Stimulated activated CD8-positive, alpha-beta memory T cell treated with anti-CD3 and anti-CD28 coated beads, Interleukin-12 subunit alpha, Interleukin-12 subunit beta, amount 100 ng/mL, for 4 hours (primary cell): ENCODE measurements around the gene ISG15.
"Not testable (repeated sequence)": the region's sequence is repeated elsewhere in the genome, so short reads cannot be mapped to it uniquely, and the experiment has no call there.

Source experiments
- DNase-seq: peaks from one replicate; pipeline ENCODE4 v3.0.0-alpha.2; 2020; ENCODE audit warnings: low read depth

ISG15 gene

DNA sequence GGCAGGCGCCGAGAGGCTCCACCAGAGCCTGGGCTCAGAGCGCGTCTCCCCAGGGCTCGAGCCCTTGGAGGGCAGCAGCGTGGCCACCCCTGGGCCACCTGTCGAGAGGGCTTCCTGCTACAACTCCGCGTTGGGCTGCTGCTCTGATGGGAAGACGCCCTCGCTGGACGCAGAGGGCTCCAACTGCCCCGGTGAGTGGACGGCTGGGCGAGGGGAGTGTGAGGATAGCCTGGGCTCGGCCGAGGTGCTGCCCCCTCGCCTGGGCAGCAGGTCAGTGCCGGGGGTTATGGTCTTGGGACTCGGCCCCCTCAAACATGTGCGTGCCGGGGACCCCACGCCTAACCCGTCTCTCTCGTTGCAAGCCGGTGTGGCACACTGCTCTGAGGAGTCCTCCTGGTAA lies 33.5 kb downstream of the ISG15 start:
- no peak for DNase-seq

DNA sequence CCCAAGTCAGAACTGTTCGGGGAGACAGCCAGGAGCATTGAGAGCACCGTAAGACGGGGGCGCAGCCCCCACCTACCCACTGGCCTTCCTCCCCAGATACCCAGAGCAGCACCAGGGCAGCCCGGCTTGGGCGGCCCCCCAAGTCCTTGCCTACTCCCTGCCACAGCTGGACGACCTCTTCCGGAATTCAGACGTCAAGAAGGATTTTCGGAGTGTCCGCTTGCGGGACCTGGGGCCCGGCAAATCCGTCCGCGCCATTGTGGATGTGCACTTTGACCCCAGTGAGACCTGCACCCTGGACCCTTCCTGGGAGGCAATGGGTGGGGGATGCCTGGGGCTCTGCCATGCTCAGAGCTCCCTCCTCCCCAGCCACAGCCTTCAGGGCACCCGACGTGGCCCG lies 34.1 kb downstream of the ISG15 start:
- no peak for DNase-seq

DNA sequence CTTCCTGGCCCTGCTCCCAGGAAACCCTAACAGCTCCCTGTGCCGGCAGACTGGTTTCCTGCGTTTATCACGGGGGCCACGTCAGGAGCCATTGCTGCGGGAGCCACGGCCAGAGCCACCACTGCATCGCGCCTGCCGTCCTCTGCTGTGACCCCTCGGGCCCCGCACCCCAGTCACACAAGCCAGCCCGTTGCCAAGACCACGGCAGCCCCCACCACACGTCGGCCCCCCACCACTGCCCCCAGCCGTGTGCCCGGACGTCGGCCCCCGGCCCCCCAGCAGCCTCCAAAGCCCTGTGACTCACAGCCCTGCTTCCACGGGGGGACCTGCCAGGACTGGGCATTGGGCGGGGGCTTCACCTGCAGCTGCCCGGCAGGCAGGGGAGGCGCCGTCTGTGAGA lies 34.7 kb downstream of the ISG15 start:
- no peak for DNase-seq

DNA sequence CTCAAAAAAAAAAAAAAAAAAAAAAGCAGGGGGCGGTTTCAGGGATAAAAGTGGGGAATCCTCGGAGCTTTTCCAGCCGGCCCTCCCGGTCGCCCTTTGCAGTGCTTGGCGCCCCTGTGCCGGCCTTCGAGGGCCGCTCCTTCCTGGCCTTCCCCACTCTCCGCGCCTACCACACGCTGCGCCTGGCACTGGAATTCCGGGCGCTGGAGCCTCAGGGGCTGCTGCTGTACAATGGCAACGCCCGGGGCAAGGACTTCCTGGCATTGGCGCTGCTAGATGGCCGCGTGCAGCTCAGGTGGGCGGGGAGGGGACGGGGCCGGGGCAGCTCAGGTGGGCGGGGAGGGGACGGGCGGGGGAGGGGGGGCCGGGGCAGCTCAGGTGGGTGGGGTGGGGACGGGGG lies 35.5 kb downstream of the ISG15 start:
- no peak for DNase-seq

DNA sequence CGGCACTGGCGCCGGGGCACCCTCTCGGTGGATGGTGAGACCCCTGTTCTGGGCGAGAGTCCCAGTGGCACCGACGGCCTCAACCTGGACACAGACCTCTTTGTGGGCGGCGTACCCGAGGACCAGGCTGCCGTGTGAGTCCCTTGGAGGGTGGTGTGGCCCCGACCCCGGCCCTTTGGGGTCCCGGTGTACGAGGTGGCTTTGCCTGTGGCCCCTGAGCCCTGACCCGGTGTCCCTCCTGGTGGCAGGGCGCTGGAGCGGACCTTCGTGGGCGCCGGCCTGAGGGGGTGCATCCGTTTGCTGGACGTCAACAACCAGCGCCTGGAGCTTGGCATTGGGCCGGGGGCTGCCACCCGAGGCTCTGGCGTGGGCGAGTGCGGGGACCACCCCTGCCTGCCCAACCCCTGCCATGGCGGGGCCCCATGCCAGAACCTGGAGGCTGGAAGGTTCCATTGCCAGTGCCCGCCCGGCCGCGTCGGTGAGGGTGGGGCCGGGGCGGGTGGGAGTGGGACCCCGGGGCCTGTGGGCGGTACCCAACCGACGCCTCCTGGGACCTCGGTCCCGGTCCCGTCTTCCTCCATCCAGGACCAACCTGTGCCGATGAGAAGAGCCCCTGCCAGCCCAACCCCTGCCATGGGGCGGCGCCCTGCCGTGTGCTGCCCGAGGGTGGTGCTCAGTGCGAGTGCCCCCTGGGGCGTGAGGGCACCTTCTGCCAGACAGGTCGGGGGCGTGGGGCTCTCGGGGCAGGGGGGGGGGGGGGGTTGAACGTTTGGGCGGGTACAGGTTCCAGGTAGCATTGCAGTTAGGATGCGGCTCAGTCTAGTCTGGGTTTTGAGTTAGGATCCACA lies 36.2 kb downstream of the ISG15 start:
- DNase-seq = no peak

DNA sequence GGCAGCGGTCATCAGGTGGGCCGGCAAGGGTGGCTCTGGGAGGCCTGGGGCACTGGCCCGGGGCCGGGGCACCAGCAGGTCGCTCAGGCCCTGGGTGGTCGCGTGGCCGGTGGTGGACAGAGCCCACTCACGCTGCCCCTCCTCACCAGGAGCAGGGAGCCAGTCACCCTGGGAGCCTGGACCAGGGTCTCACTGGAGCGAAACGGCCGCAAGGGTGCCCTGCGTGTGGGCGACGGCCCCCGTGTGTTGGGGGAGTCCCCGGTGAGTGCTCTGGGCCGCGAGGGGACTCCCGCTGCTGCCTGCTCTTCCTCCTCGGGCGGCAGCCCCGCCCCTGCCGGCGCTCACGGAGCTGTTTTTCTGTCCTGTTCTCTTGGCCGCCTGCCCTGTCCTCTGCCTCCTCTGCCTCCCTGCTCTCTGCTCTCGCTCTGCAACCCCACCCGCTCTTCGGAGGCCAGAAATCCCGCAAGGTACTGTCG lies 37.3 kb downstream of the ISG15 start:
- no peak for DNase-seq

DNA sequence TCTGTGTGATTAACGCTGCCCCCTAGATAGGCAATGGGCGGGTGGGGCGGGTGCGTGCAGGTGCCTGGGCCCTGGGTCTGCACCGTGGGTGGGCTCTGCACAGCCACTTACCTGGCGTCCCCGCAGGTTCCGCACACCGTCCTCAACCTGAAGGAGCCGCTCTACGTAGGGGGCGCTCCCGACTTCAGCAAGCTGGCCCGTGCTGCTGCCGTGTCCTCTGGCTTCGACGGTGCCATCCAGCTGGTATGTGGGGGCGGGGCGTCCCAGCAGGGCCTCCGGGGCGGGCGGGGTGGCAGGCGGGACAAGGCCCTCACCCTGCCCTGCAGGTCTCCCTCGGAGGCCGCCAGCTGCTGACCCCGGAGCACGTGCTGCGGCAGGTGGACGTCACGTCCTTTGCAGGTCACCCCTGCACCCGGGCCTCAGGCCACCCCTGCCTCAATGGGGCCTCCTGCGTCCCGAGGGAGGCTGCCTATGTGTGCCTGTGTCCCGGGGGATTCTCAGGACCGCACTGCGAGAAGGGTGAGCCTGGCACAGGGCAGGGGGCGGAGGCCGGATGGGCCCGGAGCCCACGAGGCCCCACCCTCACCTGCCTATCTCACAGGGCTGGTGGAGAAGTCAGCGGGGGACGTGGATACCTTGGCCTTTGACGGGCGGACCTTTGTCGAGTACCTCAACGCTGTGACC lies 38.0 kb downstream of the ISG15 start:
- no peak for DNase-seq

DNA sequence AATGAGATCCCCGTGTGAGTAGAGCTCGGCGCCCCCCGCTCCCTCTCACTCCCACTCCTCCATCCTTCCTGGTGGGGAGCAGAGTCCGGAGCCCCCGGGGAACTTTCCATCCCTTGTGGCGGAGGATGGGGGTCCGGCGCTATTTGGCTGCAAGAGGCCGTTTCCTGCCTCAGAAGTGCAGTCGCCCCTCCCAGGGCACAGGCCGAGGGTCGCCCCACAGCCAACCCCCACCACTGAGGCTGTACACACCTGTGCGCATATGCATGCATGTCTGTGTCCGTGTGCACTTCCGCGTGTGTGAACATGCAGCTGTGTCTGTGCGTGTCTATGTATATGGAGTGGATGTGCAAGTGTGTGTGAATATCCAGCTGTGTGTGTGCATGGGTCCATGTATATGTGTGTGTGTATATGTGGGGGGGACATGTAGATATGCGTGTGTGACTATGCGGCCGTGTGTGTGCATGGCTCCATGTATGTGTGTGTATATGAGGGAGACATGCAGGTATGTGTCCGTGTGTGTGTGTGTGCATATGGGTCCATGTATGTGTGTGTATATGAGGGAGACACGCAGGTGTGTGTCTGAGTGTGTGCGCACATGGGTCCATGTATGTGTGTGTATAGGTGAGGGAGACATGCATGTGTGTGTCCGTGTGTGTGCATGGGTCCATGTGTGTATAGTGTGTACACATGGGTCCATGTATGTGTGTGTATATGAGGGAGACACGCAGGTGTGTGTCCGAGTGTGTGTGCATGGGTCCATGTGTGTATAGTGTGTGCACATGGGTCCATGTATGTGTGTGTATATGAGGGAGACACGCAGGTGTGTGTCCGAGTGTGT lies 38.9 kb downstream of the ISG15 start:
- DNase-seq = no peak

DNA sequence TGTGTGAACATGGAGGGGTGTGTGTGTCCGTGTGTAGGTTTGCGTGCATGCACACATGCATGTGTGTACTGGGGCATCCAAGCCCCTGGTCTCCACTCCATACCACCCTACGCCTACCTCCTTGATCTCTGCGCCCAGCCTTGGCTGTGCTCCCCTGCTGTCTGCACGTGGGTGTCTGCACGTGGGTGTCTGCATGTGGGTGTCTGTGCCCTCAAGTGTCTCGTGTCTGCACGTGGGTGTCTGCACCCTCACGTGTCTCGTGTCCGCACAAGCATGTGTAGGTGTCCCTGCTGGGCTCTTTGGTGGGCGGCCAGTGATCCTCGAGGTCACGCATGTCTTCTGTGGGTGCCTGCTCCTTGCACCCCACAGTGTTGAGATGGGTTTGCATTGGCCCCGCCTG lies 39.7 kb downstream of the ISG15 start:
- DNase-seq = no peak

DNA sequence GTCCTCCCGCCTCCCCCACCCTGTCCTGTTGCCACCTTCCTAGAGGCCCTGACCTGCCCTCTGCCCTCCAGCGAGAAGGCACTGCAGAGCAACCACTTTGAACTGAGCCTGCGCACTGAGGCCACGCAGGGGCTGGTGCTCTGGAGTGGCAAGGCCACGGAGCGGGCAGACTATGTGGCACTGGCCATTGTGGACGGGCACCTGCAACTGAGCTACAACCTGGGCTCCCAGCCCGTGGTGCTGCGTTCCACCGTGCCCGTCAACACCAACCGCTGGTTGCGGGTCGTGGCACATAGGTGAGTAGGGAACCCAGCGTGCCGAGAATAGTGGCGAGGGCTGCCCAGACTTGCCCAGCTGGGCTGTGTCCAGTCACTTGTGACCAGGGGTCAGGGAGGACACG lies 40.4 kb downstream of the ISG15 start:
- DNase-seq = no peak

DNA sequence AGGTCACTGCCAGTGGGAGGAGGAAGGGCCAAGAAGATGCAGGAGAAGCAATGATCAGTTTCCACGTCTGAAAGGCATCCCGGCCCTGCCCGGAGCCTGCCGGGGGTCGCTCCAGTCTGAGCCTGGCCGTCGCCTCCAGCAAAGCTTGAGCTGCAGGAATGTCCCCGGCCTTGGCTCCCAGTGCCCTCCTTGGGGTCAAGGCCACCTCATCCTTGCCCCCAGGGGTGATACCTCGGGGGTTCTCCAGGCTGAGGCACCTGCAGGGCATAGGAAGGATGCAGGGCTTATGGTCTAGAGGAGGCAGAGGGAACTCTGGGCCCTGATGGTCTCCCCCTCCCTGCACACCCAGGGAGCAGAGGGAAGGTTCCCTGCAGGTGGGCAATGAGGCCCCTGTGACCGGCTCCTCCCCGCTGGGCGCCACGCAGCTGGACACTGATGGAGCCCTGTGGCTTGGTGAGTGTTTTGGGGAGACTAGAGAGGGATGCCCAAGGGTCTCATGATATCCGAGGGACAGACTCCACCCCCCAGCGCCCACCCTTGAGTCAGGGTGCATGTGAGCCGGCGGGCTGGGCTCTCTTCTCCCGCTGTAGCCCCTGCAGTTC lies 40.9 kb downstream of the ISG15 start:
- no peak for DNase-seq

DNA sequence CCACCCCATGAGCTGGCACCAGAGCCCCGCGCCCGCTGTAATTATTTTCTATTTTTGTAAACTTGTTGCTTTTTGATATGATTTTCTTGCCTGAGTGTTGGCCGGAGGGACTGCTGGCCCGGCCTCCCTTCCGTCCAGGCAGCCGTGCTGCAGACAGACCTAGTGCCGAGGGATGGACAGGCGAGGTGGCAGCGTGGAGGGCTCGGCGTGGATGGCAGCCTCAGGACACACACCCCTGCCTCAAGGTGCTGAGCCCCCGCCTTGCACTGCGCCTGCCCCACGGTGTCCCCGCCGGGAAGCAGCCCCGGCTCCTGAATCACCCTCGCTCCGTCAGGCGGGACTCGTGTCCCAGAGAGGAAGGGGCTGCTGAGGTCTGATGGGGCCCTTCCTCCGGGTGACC lies 41.7 kb downstream of the ISG15 start:
- no peak for DNase-seq

DNA sequence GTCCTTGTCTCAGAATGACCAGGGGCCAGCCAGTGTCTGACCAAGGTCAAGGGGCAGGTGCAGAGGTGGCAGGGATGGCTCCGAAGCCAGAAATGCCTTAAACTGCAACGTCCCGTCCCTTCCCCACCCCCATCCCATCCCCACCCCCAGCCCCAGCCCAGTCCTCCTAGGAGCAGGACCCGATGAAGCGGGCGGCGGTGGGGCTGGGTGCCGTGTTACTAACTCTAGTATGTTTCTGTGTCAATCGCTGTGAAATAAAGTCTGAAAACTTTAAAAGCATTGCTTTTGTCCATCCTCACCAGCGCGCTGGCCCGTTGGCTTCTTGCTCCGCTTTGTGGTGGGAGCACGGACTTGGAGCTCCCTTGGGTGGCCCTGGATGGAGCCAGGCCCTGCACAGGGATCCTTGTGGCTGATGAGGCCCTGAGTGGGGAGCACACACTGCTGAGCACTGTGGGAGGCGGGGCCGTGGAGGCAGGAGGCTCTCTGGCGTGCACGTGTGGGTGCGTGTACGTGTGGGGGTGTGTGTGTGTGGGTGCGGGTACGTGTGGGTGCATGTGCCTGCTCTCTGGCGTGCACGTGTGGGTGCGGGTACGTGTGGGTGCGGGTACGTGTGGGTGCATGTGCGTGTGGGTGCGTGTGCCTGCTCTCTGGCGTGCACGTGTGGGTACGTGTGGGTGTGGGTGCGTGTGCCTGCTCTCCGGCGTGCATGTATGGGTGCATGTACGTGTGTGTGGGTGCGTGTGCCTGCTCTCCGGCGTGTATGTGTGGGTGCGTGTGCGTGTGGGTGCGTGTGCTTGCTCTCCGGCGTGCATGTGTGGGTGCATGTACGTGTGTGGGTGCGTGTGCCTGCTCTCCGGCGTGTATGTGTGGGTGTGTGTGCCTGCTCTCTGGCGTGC lies 42.8 kb downstream of the ISG15 start:
- no peak for DNase-seq

DNA sequence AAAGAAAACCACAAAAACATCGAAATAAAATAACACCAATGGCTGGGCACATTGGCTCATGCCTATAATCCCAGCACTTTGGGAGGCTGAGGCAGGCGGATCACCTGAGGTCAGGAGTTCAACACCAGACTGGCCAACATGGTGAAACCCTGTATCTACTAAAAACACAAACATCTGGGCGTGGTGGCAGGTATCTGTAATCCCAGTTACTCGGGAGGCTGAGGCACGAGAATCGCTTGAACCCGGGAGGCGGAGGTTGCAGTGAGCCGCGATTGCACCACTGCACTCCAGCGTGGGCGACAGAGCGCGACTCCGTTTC lies 44.4 kb downstream of the ISG15 start:
- not testable (repeated sequence) for DNase-seq

DNA sequence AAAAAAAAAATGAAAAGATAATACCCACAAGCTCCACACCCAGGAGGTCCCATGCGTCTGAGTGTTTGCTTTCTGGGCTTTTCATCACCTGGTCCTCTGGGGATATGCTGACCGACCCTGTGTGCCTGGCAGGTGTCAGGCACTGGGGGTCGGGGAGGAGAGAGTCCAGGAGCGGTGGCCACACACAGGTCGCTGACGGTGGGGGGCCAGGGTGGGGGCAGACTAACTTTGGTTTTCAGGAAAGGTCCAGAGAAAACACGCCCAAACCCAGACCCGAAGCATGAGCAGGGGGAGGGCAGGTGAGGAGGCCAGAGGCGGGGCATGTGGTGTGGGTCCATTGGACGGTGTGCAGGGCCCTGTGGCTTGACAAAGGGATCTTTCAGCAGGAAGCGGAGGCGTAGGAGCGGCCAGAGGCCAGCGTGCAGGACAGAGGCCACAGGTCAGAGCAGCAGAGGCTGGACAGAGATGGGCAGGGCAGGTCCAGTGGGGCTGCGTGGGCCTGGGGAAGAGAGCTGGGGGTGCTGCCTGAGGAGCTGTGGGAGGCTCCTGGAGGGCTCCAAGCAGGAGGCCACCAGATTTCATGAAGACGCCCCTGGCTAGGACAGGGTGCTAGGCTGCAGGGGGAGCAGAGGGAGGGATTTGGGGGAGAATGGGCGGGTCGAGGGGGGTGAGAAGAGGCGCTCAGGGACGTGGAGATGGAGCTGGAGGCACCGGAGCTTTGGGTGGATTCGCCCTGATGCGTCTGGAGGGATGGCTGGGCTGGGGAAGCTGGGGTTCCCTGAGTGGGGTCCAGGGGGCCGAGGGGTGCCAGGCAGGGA lies 45.0 kb downstream of the ISG15 start:
- DNase-seq = no peak

DNA sequence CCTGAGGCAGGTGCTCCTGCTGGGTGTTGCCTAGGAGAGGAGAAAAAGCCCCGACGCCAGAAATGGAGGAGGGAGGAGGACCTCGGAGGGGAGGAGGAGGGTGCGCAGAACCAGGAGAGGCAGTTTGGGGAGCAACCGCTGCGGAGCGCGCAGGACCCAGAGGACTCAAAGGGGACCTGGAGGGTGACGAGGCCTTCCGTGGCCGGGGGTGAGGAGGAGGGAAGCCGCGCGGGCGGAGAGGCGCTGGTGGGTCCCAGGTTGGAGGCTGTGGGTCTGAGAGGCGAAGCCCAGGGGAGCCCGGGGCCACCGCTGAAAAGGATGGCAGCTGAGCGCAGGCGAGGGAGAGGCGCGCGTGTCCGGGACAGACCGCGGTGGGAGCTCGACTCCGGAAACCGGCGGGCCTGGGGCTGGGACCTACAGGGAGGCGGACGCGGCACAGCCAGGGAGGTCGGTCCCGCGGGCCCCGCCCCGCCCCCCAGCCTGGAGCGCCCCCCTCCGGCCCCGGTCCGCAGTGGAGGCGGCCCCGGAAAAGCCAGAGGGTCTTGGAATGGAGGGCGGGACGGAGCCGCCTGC lies 45.7 kb downstream of the ISG15 start:
- no peak for DNase-seq

DNA sequence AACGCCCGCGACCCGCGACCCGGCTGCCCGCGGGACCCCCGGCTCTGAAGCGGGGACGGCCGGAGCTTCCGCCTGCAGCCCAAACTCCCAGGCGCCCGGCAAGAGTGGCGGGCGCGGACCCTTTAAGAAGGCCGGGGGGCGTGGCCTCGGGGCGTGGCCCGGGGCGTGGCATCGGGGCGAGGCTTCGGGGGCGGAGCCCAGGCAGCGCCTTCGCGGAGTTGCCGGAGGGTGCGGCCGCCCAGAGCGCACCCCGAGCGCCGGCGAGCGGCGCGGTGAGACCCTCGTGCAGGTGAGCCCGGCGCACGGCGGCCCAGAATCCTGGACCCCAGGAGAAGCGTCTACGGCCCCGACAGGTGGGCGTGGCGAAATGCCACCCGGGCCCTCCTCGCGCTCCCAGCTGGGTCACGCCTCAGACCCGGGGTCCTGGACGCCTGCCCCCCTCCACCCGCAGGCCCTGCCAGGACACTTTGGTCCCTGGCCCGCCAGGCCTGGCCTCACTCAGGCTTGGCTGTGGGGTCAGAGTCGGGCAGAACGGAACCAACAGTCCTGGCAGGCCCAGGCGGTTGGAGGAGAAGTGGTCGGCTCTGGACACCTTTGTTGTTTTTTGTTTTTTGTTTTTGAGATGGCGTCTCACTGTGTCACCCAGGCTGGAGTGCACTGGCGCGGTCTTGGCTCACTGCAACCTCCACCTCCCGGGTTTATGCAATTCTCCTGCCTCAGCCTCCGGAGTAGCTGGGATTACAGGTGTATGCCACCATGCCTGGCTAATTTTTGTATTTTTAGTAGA lies 46.4 kb downstream of the ISG15 start:
- DNase-seq = peak; percentile 89

DNA sequence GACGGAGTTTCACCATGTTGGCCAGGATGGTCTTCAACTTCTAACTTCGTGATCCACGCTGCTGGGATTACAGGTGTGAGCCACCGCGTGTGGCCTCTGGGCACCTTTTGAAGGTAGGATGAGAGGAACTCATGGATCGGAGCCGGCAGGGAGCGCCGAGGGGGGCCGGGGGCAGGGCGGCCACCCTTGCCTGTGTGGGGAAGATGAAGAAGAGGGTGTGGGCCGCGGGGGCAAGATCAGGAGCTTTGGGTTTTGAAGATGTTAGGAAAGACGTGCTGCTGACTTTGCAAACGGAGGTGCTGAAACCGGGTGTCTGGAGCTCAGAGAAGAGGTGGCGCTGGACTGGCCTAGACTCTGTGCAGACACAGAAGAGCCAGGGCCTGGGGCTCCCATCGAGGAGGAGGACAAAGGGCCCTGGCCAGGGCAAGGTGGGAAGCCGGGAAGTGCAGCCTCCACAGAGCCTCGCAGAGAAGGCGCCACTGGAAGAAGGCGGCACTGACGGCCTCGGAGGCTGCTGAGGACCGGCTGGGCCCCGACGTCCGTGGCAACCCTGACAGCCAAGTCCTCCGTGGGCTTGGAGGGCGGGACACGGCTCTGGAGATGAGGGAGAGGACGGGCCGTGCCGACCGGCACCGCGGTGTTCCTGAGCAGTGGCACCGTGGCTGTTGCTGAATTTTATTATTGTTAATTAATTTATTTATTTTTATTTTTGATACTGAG lies 47.1 kb downstream of the ISG15 start:
- DNase-seq = no peak
